Body of pancreas (tissue), 4 donors: ENCODE data around the gene GAST. TPM values are rescaled to one million over a fixed set of nuclear protein-coding genes. Genes with fewer than 3 reads are reported as not detected.

Source experiments
- ATAC-seq: fragments of 150-250 bp; one replicate; pipeline ENCODE4 v1.9.1; 2016
- DNase-seq, 4 donors: peaks; one replicate each; pipeline ENCODE4 v3.0.0-alpha.2; 2019
- H3K27ac ChIP-seq, 4 donors: fragments of 200-600 bp; sonication (generic); 1 replicate in 3 of 4; 2 replicates in 1 of 4; pipeline versions ENCODE4 v1.5.1 to v1.6.1; 2016 to 2019; ENCODE audit warnings: mild to moderate bottlenecking in 1 of 4, mixed read lengths in 1 of 4, moderate library complexity in 1 of 4
- H3K27me3 ChIP-seq, 2 donors: fragments of 200-600 bp; sonication (generic); one replicate each; pipeline ENCODE4 v1.6.0; 2016; ENCODE audit warnings: mild to moderate bottlenecking in 1 of 2
- H3K36me3 ChIP-seq, 2 donors: fragments of 200-600 bp; sonication (generic); replicated peaks in 1 of 2; 2 replicates each; pipeline ENCODE4 v1.5.1; 2016; ENCODE audit warnings: low read depth in 2 of 2; ENCODE audit not compliant: insufficient read depth in 1 of 2
- H3K4me1 ChIP-seq: fragments of 200-600 bp; sonication (generic); one replicate; pipeline ENCODE4 v1.6.0; 2016
- H3K4me3 ChIP-seq, 2 donors: fragments of 200-600 bp; sonication (generic); 1 replicate in 1 of 2; 2 replicates in 1 of 2; pipeline ENCODE4 v1.5.1; 2016 to 2019
- H3K9me3 ChIP-seq, 3 donors: fragments of 200-600 bp; sonication (generic); 1 replicate in 2 of 3; 2 replicates in 1 of 3; pipeline ENCODE4 v1.5.1; 2016
- POLR2A ChIP-seq, 3 donors: fragments of 450-650 bp; IDR thresholded peaks; one replicate each; pipeline ENCODE4 v1.6.1; 2016; ENCODE audit warnings: antibody characterized with exemption in 3 of 3, mild to moderate bottlenecking in 2 of 3
- WGBS, 2 donors: methylation state at CpG; one replicate each; pipeline ENCODE4 v1.1.5; 2017; 5-methylcytosine and 5-hydroxymethylcytosine counted together
- intact Hi-C: fragments of 100-400 bp; cut with DNase I; formaldehyde crosslinking; loops from one replicate; pipeline ENCODE4 v1.15.1; 2023
- total RNA-seq, 2 donors: library from RNA; depleted of rRNA; stranded (reverse); fragments of >200 nt; gene quantifications; one replicate each; pipeline ENCODE4 v1.1.0, GENCODE V29; 2016
- TF ChIP-seq, protein P1 (sequence below), 7 experiments: fragments of 450-650 bp in 4 of 7; fragments of 200-600 bp in 3 of 7; sonication (generic) in 3 of 7; IDR thresholded peaks; one replicate each; pipeline ENCODE4 v1.5.1; 2016 to 2019; ENCODE audit warnings: antibody characterized with exemption in 7 of 7

The GAST gene
- total RNA-seq, 2 donors from 2014 or later = not detected

- Histone ChIP-seq H3K27me3 (no peaks in the 10 kb centered on the region), H3K4me3 (no peak overlapping the region), H3K4me1 (peaks cover 21% of the 10 kb centered on the region), H3K36me3 (no peaks in the 10 kb centered on the region), H3K9me3 (no peaks in the 10 kb centered on the region), H3K27ac (peak overlapping the region; percentile 27 to 83 (median 56))
- ATAC-seq = peak; percentile 21
- WGBS, 2 donors = 35 to 46% methylated on average over 6 of the region's 6 CpGs
- TF ChIP-seq, protein P1, sequence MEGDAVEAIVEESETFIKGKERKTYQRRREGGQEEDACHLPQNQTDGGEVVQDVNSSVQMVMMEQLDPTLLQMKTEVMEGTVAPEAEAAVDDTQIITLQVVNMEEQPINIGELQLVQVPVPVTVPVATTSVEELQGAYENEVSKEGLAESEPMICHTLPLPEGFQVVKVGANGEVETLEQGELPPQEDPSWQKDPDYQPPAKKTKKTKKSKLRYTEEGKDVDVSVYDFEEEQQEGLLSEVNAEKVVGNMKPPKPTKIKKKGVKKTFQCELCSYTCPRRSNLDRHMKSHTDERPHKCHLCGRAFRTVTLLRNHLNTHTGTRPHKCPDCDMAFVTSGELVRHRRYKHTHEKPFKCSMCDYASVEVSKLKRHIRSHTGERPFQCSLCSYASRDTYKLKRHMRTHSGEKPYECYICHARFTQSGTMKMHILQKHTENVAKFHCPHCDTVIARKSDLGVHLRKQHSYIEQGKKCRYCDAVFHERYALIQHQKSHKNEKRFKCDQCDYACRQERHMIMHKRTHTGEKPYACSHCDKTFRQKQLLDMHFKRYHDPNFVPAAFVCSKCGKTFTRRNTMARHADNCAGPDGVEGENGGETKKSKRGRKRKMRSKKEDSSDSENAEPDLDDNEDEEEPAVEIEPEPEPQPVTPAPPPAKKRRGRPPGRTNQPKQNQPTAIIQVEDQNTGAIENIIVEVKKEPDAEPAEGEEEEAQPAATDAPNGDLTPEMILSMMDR (IDR thresholded peaks at IDR 0.05) = no peak
- TF ChIP-seq POLR2A (IDR thresholded peaks at IDR 0.05) = no peak
- peak in 1 of 4 donors; percentile 48 for DNase-seq
- intact Hi-C loops = no loop called here
Measured at GRCh38 chr17:41678907-41679739, 33.0 kb upstream of the GAST start.

GRCh38 chr17:41679740-41680425 is 32.2 kb upstream of the GAST start:
- Histone ChIP-seq H3K9me3 (no peaks in the 10 kb centered on the region), H3K4me3 (no peak overlapping the region), H3K27me3 (no peaks in the 10 kb centered on the region), H3K36me3 (no peaks in the 10 kb centered on the region), H3K27ac (peak overlapping the region in 2 of 4 donors; percentile 64 to 83), H3K4me1 (peaks cover 21% of the 10 kb centered on the region)
- intact Hi-C loops = no loop called here
- ATAC-seq (no peak), DNase-seq (no peak)
- 64 to 71% methylated on average over 4 to 5 of the region's 5 CpGs for WGBS, 2 donors
- TF ChIP-seq POLR2A (IDR thresholded peaks at IDR 0.05) = no peak
- TF ChIP-seq, protein P1 (IDR thresholded peaks at IDR 0.05) = no peak

GRCh38 chr17:41680426-41681040 is 31.6 kb upstream of the GAST start:
- Histone ChIP-seq H3K4me3 (no peak overlapping the region), H3K27me3 (no peaks in the 10 kb centered on the region), H3K4me1 (peaks cover 17% of the 10 kb centered on the region), H3K9me3 (no peaks in the 10 kb centered on the region), H3K36me3 (no peaks in the 10 kb centered on the region), H3K27ac (no peak overlapping the region)
- no peak for TF ChIP-seq POLR2A (IDR thresholded peaks at IDR 0.05)
- TF ChIP-seq, protein P1 (IDR thresholded peaks at IDR 0.05) = no peak
- no peak for DNase-seq
- 80 to 81% methylated on average over 10 of the region's 10 CpGs for WGBS, 2 donors
- no peak for ATAC-seq
- intact Hi-C loops = no loop called here

DNA sequence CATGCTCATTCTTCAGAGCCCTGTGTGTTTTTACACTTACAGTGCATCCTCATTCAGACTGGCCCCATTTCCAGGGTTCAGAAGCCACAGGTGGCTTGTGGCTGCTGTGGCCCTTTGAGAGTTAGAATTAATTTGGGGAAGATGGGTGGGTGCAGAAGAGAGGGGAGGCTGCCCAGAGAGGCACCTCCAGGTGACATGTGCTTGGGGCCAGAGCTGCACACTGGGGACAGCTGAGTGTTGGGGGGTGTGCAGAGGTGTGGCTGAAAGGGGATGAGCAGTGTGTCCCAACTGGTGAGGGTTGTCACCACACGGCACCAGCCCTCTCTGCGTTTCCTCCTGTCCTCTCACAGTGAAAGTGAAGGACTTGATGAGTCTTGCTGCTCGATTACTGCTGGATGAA is 30.4 kb upstream of the GAST start:
- no peak for DNase-seq
- Histone ChIP-seq H3K4me3 (no peak overlapping the region), H3K27me3 (no peaks in the 10 kb centered on the region), H3K27ac (no peak overlapping the region), H3K9me3 (no peaks in the 10 kb centered on the region), H3K4me1 (peaks cover 7% of the 10 kb centered on the region), H3K36me3 (no peaks in the 10 kb centered on the region)
- intact Hi-C loops = no loop called here
- 83 to 87% methylated on average over 3 of the region's 3 CpGs for WGBS, 2 donors
- no peak for TF ChIP-seq POLR2A (IDR thresholded peaks at IDR 0.05)
- TF ChIP-seq, protein P1 (IDR thresholded peaks at IDR 0.05) = no peak
- no peak for ATAC-seq
